ENCODE measurements around the gene LRRC74A. TPM values are rescaled to one million over a fixed set of nuclear protein-coding genes. Genes with fewer than 3 reads are reported as not detected.

The LRRC74A gene
- total RNA-seq, 1 experiment from 2014 or later: not detected

DNA sequence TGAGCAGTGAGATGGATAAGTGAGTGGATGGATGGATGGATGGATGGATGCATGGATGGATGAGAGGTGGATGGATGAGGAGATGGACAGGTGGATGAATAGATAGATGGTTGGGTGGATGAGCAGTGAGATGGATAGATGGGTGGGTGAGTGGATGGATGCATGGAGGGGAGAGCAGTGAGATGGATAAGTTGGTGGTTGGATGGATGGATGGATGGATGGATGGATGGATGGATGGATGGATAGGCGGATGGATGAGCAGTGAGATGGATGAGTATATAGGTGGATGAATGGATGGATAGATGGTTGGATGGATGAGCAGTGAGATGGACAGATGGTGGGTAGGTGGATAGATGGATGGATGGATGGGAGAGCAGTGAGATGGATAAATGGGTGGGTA, 30.6 kb downstream of the LRRC74A start:
- no peaks in the 10 kb centered on the region for H3K79me2 ChIP-seq (ENCODE audit: insufficient read depth, low read length)
- no peak overlapping the region for H4K91ac ChIP-seq (ENCODE audit: insufficient read length, low read depth, low read length)
- Mint-ChIP-seq H3K4me1 (peaks cover 15 to 19% of the 10 kb centered on the region in 2 experiments), H3K36me3 (ENCODE audit: insufficient read depth in 1 of 3, low read depth in 3 of 3) (no peaks in the 10 kb centered on the region), H3K27ac (no peak overlapping the region), H3K9me3 (no peaks in the 10 kb centered on the region; a peak in 1 of 5 replicates), H3K4me3 (no peak overlapping the region), H3K27me3 (ENCODE audit: low read depth) (peaks cover 5% of the 10 kb centered on the region)
- no peak overlapping the region for H2AK5ac ChIP-seq (ENCODE audit: insufficient read length, low read length)
- no peak overlapping the region for H3K23ac ChIP-seq (ENCODE audit: insufficient read length, low read depth, low read length)
- H4K8ac ChIP-seq (replicated peaks; ENCODE audit: insufficient read length, low read depth, low read length): no peak overlapping the region
- H3K9me3 ChIP-seq (ENCODE audit: control insufficient read depth, low read depth, low read length): no peaks in the 10 kb centered on the region
- no peak overlapping the region for H2BK20ac ChIP-seq (ENCODE audit: low read depth, low read length, poor library complexity, severe bottlenecking)
- no peak overlapping the region for H3K4ac ChIP-seq (ENCODE audit: low read depth, low read length)
- no peaks in the 10 kb centered on the region for H3K79me1 ChIP-seq (ENCODE audit: insufficient read depth, low read depth, low read length, poor library complexity, severe bottlenecking)
- TF ChIP-seq, protein P1, sequence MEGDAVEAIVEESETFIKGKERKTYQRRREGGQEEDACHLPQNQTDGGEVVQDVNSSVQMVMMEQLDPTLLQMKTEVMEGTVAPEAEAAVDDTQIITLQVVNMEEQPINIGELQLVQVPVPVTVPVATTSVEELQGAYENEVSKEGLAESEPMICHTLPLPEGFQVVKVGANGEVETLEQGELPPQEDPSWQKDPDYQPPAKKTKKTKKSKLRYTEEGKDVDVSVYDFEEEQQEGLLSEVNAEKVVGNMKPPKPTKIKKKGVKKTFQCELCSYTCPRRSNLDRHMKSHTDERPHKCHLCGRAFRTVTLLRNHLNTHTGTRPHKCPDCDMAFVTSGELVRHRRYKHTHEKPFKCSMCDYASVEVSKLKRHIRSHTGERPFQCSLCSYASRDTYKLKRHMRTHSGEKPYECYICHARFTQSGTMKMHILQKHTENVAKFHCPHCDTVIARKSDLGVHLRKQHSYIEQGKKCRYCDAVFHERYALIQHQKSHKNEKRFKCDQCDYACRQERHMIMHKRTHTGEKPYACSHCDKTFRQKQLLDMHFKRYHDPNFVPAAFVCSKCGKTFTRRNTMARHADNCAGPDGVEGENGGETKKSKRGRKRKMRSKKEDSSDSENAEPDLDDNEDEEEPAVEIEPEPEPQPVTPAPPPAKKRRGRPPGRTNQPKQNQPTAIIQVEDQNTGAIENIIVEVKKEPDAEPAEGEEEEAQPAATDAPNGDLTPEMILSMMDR (conservative IDR thresholded peaks at IDR 0.05): no peak
- WGBS (ENCODE audit: extremely low coverage, insufficient read length, low lambda C conversion rate): 100% methylated on average over 1 of the region's 1 CpG
- no peak overlapping the region for H2BK120ac ChIP-seq (ENCODE audit: low read depth, low read length, poor library complexity, severe bottlenecking)
- H3K9ac ChIP-seq (ENCODE audit: extremely low read depth, insufficient read length, low read length): no peak overlapping the region
- no peak overlapping the region for H2AFZ ChIP-seq (ENCODE audit: low read length)
- no peak overlapping the region for H2BK5ac ChIP-seq (ENCODE audit: insufficient read length, low read length)
- H3K4me2 ChIP-seq (ENCODE audit: insufficient read depth, insufficient read length, low read length): no peak overlapping the region
- H4K5ac ChIP-seq (ENCODE audit: insufficient read length, low read depth, low read length): no peak overlapping the region
- DNase-seq: no peak
- no peak overlapping the region for H2BK12ac ChIP-seq (ENCODE audit: insufficient read length, low read depth, low read length)
- no peak overlapping the region for H2BK15ac ChIP-seq (ENCODE audit: low read depth, low read length)
- H3T11ph ChIP-seq (ENCODE audit: low read length): no peak overlapping the region
- H3K14ac ChIP-seq (ENCODE audit: insufficient read depth, low read length): no peak overlapping the region
- no peaks in the 10 kb centered on the region for H4K20me1 ChIP-seq (ENCODE audit: control insufficient read depth, insufficient read depth, insufficient read length)
- H3K4me1 ChIP-seq (ENCODE audit: insufficient read depth, low read length): no peaks in the 10 kb centered on the region; the same call in 1 of the 2 replicates
- H3K27me3 ChIP-seq (ENCODE audit: insufficient read depth, low read length): no peaks in the 10 kb centered on the region
- H3K27ac ChIP-seq (ENCODE audit: insufficient read length, low read depth, low read length): no peak overlapping the region
- H3K56ac ChIP-seq (ENCODE audit: insufficient read length, low read depth, low read length): no peak overlapping the region
- H3K18ac ChIP-seq (ENCODE audit: insufficient read length, low read depth, low read length): no peak overlapping the region
- no peaks in the 10 kb centered on the region for H3K23me2 ChIP-seq (ENCODE audit: insufficient read length, low read depth, low read length, poor library complexity, severe bottlenecking)

Data from H9 (cell line).